Measurements from ENCODE around the gene ZBTB7C. TPM values are rescaled to one million over a fixed set of nuclear protein-coding genes. Genes with fewer than 3 reads are reported as not detected.

ZBTB7C gene
- polyA plus RNA-seq, 2 of the 4 experiments (the other 2 are of a cell fraction) = 0.10 to 0.12 TPM

DNA sequence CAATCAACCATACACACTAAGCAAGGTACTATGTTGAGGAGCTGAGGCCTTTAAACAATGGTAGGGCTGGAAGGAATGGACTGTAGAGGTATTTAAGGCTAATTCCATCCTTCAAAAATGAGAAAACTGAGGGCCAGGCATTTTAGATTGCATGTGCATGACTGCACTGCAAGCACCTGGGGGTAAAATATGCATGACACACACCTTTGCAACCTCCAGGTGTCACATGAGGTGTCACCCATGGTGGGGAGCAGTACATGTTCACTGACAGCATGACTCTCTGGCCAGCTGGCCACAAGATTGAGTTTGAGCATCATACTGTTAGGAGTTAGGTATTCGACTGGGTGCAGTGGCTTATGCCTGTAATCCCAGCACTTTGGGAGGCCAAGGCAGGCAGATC lies 182.8 kb downstream of the ZBTB7C start:
- H3K27ac ChIP-seq = no peak overlapping the region
- ChIA-PET CTCF (interaction anchor here (0.8 to 1.4 kb wide), 2 partner anchors 59 to 220 kb away, joined by 3 to 4 read pairs; no protein-coding TSS in a partner anchor), POLR2A (no interaction called here)
- H3K4me2 ChIP-seq = no peak overlapping the region
- TF ChIP-seq HOXB13 (CRISPR knock-in tag; IDR thresholded peaks at IDR 0.05; ENCODE audit: low read depth) (no peak), RARB (CRISPR knock-in tag; IDR thresholded peaks at IDR 0.05) (no peak), KDM1A (IDR thresholded peaks at IDR 0.05; ENCODE audit: low read depth) (no peak), TFCP2L1 (CRISPR knock-in tag; IDR thresholded peaks at IDR 0.05) (no peak), RNF2 (IDR thresholded peaks at IDR 0.05; ENCODE audit: borderline replicate concordance, low read depth) (no peak), FOSL2 (IDR thresholded peaks at IDR 0.05) (no peak), FOSL2 (CRISPR knock-in tag; IDR thresholded peaks at IDR 0.05) (no peak)
- TF ChIP-seq, protein P1, sequence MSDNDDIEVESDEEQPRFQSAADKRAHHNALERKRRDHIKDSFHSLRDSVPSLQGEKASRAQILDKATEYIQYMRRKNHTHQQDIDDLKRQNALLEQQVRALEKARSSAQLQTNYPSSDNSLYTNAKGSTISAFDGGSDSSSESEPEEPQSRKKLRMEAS (IDR thresholded peaks at IDR 0.05) = no peak
- ATAC-seq = no peak
- FAIRE-seq = no peak
- whole genome bisulfite sequencing (ENCODE audit: missing lambda C conversion rate) = no CpG with 5 or more reads among the region's 1 CpG
- no peaks in the 10 kb centered on the region for H3K9me3 ChIP-seq
- no peak for DNase-seq (ENCODE audit: low read depth in 1 of 2, low spot score in 1 of 2)
- peaks cover 6% of the 10 kb centered on the region; the same call in 1 of the 3 replicates for H3K4me1 ChIP-seq
- no peak overlapping the region for H3K4me3 ChIP-seq

DNA sequence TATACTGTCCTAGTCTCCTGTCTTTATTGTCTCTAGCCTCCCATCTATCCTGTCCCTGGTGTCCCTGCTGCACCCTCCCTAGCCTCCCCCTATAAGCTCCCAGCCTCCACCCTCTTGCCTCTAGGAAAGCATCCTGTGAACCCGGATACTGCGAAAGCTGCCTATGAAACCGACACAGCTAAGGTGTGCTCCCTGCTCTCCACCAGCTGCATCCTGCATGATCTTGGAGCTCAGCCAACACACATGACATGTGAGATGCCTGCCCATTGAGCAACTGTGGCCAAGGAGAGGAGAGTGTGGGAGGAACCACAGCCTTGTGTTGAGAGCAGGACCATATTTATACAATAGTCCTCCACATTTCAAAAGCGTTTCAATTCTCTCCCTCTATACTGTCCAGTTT lies 187.1 kb downstream of the ZBTB7C start:
- Histone ChIP-seq H3K4me1 (peaks cover 2% of the 10 kb centered on the region; the same call in 1 of the 3 replicates), H3K4me2 (no peak overlapping the region), H3K9me3 (no peaks in the 10 kb centered on the region), H3K27ac (no peak overlapping the region), H3K4me3 (no peak overlapping the region)
- peak in 1 of 2 experiments; percentile 19 for DNase-seq (ENCODE audit: low read depth in 1 of 2, low spot score in 1 of 2)
- 56% methylated on average over 3 of the region's 4 CpGs for WGBS (ENCODE audit: missing lambda C conversion rate)
- POLR2A ChIA-PET = no interaction called here
- no peak for TF ChIP-seq CBX8 (IDR thresholded peaks at IDR 0.05)
- CTCF ChIA-PET = interaction anchor here (1.0 kb wide), 1 partner anchor 8 kb away, joined by 3 read pairs; no protein-coding TSS in a partner anchor
- no peak for FAIRE-seq
- ATAC-seq = peak in 1 of 2 experiments; percentile 54; a peak in 1 of 6 replicates

DNA sequence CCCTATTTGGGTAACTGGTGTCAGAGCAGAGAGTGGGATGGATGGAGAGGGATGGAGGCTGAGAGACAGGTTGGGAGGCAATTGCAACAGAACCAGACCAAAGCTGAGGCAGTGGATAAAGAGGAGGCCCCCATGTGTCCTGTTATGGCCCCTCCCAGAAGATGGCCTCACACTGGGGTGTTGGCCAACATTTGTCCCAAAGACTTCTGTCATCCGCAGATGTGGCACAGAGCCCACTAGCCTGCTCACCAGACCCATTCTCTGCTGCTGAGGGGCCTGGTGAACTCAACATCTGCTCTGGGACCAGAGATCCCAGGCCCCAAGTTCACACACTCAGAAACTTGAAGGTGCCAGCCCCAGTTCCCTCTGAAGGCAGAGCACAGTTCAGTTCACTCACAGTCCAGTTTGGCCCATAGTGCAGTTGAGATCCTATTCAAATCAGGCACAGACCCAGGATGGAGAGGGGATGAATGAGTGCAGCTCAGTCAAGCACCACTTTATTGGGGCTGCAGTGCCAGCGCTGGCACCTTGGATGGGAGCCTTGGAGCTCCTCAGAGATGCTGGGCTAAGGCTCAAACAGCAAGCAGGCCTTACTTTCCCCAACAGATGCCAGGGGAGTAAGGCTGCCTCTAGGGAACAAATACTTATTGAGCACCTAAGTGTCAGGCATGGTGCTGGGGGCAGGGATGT lies 189.2 kb downstream of the ZBTB7C start:
- Histone ChIP-seq H3K4me2 (no peak overlapping the region), H3K4me1 (no peaks in the 10 kb centered on the region), H3K27ac (no peak overlapping the region), H3K4me3 (no peak overlapping the region), H3K9me3 (no peaks in the 10 kb centered on the region)
- TF ChIP-seq, protein P2, sequence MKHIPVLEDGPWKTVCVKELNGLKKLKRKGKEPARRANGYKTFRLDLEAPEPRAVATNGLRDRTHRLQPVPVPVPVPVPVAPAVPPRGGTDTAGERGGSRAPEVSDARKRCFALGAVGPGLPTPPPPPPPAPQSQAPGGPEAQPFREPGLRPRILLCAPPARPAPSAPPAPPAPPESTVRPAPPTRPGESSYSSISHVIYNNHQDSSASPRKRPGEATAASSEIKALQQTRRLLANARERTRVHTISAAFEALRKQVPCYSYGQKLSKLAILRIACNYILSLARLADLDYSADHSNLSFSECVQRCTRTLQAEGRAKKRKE (CRISPR knock-in tag; IDR thresholded peaks at IDR 0.05; ENCODE audit: low read depth) = no peak
- TF ChIP-seq HOXB5 (CRISPR knock-in tag; IDR thresholded peaks at IDR 0.05) (no peak), POLR2A (IDR thresholded peaks at IDR 0.05; ENCODE audit: low read length) (no peak), ZC3H11A (IDR thresholded peaks at IDR 0.05) (no peak), NR3C1 (IDR thresholded peaks at IDR 0.05) (no peak), HOXA7 (CRISPR knock-in tag; IDR thresholded peaks at IDR 0.05) (no peak), RFX5 (IDR thresholded peaks at IDR 0.05) (no peak), HDAC2 (IDR thresholded peaks at IDR 0.05) (no peak), HEYL (CRISPR knock-in tag; IDR thresholded peaks at IDR 0.05) (no peak), RNF2 (IDR thresholded peaks at IDR 0.05; ENCODE audit: borderline replicate concordance, low read depth) (no peak), CBX8 (IDR thresholded peaks at IDR 0.05) (no peak)
- TF ChIP-seq, protein P3, sequence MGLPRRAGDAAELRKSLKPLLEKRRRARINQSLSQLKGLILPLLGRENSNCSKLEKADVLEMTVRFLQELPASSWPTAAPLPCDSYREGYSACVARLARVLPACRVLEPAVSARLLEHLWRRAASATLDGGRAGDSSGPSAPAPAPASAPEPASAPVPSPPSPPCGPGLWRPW (IDR thresholded peaks at IDR 0.05) = no peak
- WGBS (ENCODE audit: missing lambda C conversion rate) = 100% methylated on average over 2 of the region's 2 CpGs
- DNase-seq (ENCODE audit: low read depth in 1 of 2, low spot score in 1 of 2) = no peak
- CTCF ChIA-PET = no interaction called here
- POLR2A ChIA-PET = no interaction called here
- FAIRE-seq = no peak
- ATAC-seq = no peak

DNA sequence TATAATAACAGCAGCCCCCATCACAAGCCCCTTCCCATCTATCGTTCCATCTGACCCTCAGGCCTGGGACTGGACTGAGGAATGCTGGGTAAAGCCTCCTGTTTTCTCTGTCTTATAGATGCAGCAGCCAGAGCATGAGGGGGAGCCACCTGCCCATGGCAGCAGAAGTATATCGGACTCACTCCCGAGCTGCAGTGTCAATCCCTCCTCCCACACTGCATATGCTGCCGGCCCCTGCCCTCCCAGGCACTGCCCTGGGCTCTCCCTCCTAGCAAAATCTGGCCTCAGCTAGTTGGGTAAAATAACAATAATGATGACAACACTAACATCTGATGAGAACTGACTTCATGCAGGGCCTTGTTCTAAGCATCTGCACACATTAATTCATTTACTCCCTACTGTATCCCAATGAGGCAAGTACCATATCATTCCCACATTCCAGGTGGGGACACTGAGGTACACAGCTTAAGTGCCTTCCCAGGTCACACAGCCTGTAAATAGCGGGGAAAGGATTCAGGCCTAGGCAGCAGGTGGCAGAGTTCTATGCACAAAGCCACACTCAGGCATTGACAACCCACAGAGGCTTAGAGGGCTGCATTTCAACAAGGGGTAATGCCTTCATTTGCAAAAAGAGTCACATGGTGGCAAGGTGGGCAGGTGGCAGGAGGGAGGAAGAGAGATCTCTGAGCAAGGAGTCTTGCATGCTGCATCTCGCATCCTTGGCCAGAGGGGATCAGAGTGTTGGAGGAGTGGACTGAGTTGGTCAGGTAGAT lies 190.0 kb downstream of the ZBTB7C start:
- 31% methylated on average over 4 of the region's 6 CpGs for WGBS (ENCODE audit: missing lambda C conversion rate)
- no peak for TF ChIP-seq POLR2AphosphoS2 (conservative IDR thresholded peaks at IDR 0.05; ENCODE audit: low read length)
- TF ChIP-seq NPAS2 (CRISPR knock-in tag; IDR thresholded peaks at IDR 0.05; ENCODE audit: borderline replicate concordance) = no peak
- no peak for TF ChIP-seq HOXB5 (CRISPR knock-in tag; IDR thresholded peaks at IDR 0.05)
- TF ChIP-seq EP300 (IDR thresholded peaks at IDR 0.05) = no peak
- TF ChIP-seq, protein P4, sequence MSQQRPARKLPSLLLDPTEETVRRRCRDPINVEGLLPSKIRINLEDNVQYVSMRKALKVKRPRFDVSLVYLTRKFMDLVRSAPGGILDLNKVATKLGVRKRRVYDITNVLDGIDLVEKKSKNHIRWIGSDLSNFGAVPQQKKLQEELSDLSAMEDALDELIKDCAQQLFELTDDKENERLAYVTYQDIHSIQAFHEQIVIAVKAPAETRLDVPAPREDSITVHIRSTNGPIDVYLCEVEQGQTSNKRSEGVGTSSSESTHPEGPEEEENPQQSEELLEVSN (IDR thresholded peaks at IDR 0.05; ENCODE audit: borderline replicate concordance, low read depth) = no peak
- TF ChIP-seq, protein P5, sequence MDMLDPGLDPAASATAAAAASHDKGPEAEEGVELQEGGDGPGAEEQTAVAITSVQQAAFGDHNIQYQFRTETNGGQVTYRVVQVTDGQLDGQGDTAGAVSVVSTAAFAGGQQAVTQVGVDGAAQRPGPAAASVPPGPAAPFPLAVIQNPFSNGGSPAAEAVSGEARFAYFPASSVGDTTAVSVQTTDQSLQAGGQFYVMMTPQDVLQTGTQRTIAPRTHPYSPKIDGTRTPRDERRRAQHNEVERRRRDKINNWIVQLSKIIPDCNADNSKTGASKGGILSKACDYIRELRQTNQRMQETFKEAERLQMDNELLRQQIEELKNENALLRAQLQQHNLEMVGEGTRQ (IDR thresholded peaks at IDR 0.05) = no peak
- no peak for TF ChIP-seq POLR2A (IDR thresholded peaks at IDR 0.05; ENCODE audit: low read length)
- no peak for TF ChIP-seq RAD21 (conservative IDR thresholded peaks at IDR 0.05 in 1 of 2, IDR thresholded peaks at IDR 0.05 in 1 of 2)
- TF ChIP-seq ESRRA (IDR thresholded peaks at IDR 0.05; ENCODE audit: borderline replicate concordance, low read length) = no peak
- TF ChIP-seq MYC (IDR thresholded peaks at IDR 0.05; ENCODE audit: borderline replicate concordance, low read length) = no peak
- TF ChIP-seq FOSL2 (IDR thresholded peaks at IDR 0.05) = no peak
- TF ChIP-seq FOSL2 (CRISPR knock-in tag; IDR thresholded peaks at IDR 0.05) = no peak
- no peak for TF ChIP-seq CEBPB (IDR thresholded peaks at IDR 0.05)

More for the DNA sequence above, 190.0 kb downstream of the ZBTB7C start:
- no peak overlapping the region for H3K27ac ChIP-seq
- no peak for ATAC-seq
- H3K4me2 ChIP-seq = no peak overlapping the region
- POLR2A ChIA-PET = no interaction called here
- H3K9me3 ChIP-seq = no peaks in the 10 kb centered on the region
- no peak for DNase-seq (ENCODE audit: low read depth in 1 of 2, low spot score in 1 of 2)
- no peaks in the 10 kb centered on the region for H3K4me1 ChIP-seq
- CTCF ChIA-PET = interaction anchor here (0.8 kb wide), 1 partner anchor 11 kb away, joined by 3 read pairs; no protein-coding TSS in a partner anchor
- no peak for FAIRE-seq
- H3K4me3 ChIP-seq = no peak overlapping the region

Measured in A549 (cell line).